OCI-LY1 (cell line): ENCODE data around the gene ADAMTSL2.

Source experiments
- H2AFZ ChIP-seq: fragments of 200-600 bp; sonication (generic), shearing (Covaris generic); 2 replicates; pipeline ENCODE4 v1.6.0; 2014; ENCODE audit warnings: antibody characterized with exemption, mild to moderate bottlenecking, low read length
- H3F3A ChIP-seq: fragments of 200-600 bp; sonication (generic), shearing (Covaris generic); 2 replicates; pipeline ENCODE4 v1.6.0; 2014; ENCODE audit warnings: mild to moderate bottlenecking, antibody characterized with exemption, low read length, moderate library complexity; ENCODE audit not compliant: insufficient read depth
- H3K27ac ChIP-seq: fragments of 200-600 bp; sonication (generic); 2 replicates; pipeline ENCODE4 v1.5.1; 2014; ENCODE audit warnings: low read length, mixed run types, mild to moderate bottlenecking, low read depth; ENCODE audit not compliant: poor library complexity, severe bottlenecking
- H3K27me3 ChIP-seq: fragments of 200-600 bp; sonication (generic); 2 replicates; pipeline ENCODE4 v1.6.0; 2014; ENCODE audit warnings: antibody characterized with exemption, mild to moderate bottlenecking, low read length, moderate library complexity; ENCODE audit not compliant: insufficient read depth
- H3K36me3 ChIP-seq: fragments of 200-600 bp; sonication (generic); 2 replicates; pipeline ENCODE4 v1.6.1; 2014; ENCODE audit warnings: mild to moderate bottlenecking, antibody characterized with exemption, low read length, moderate library complexity, mixed read lengths; ENCODE audit not compliant: insufficient read depth
- H3K4me1 ChIP-seq: fragments of 200-600 bp; sonication (generic); 2 replicates; pipeline ENCODE4 v1.5.1; 2014; ENCODE audit warnings: mild to moderate bottlenecking, low read length, moderate library complexity; ENCODE audit not compliant: insufficient read depth, severe bottlenecking
- H3K4me2 ChIP-seq: fragments of 200-600 bp; sonication (generic), shearing (Covaris generic); 2 replicates; pipeline ENCODE4 v1.6.1; 2014; ENCODE audit warnings: low read length
- H3K4me3 ChIP-seq: fragments of 200-600 bp; sonication (generic); 2 replicates; pipeline ENCODE4 v1.5.1; 2014; ENCODE audit warnings: low read length, low read depth, mild to moderate bottlenecking, mixed read lengths; ENCODE audit not compliant: poor library complexity, severe bottlenecking
- H3K79me2 ChIP-seq: fragments of 200-600 bp; shearing (Covaris generic); 2 replicates; pipeline ENCODE4 v1.6.1; 2016; ENCODE audit warnings: mixed run types, low read length, mixed read lengths; ENCODE audit not compliant: insufficient read depth
- H3K9ac ChIP-seq: fragments of 200-600 bp; sonication (generic), shearing (Covaris generic); 2 replicates; pipeline ENCODE4 v1.6.1; 2014; ENCODE audit warnings: mild to moderate bottlenecking, low read length, mixed read lengths
- H3K9me2 ChIP-seq: fragments of 200-600 bp; sonication (generic), shearing (Covaris generic); 2 replicates; pipeline ENCODE4 v1.6.1; 2014; ENCODE audit warnings: low read depth, mild to moderate bottlenecking, low read length, mixed read lengths
- H3K9me3 ChIP-seq: fragments of 200-600 bp; shearing (Covaris generic); 2 replicates; pipeline ENCODE4 v1.6.1; 2014; ENCODE audit warnings: low read length, mixed read lengths
- H4K20me1 ChIP-seq: fragments of 200-600 bp; sonication (generic), shearing (Covaris generic); 2 replicates; pipeline ENCODE4 v1.6.0; 2016; ENCODE audit warnings: mild to moderate bottlenecking, low read length; ENCODE audit not compliant: insufficient read depth
- CTCF ChIP-seq: fragments of 200-600 bp; sonication (generic), shearing (Covaris generic); IDR thresholded peaks from 2 replicates; pipeline ENCODE4 v1.5.1; 2017; ENCODE audit warnings: mild to moderate bottlenecking, antibody characterized with exemption, low read length, moderate library complexity, mixed read lengths
- EZH2 ChIP-seq: fragments of 200-600 bp; sonication (generic), shearing (Covaris generic); IDR thresholded peaks from 2 replicates; pipeline ENCODE4 v1.8.0; 2017; ENCODE audit warnings: borderline replicate concordance, mixed run types, mild to moderate bottlenecking, antibody characterized with exemption, low read length, moderate library complexity, mixed read lengths

Gene ADAMTSL2

GRCh38 chr9:133599470-133600173 lies 65.1 kb downstream of the ADAMTSL2 start:
- no peak for TF ChIP-seq EZH2
- TF ChIP-seq CTCF: no peak
- Histone ChIP-seq H3K36me3 (no peaks in the 10 kb centered on the region), H3K27me3 (no peaks in the 10 kb centered on the region; the same call in 1 of the 2 replicates)

GRCh38 chr9:133600739-133601138 lies 66.2 kb downstream of the ADAMTSL2 start:
- no peak overlapping the region for H2AFZ ChIP-seq
- no peaks in the 10 kb centered on the region; the same call in 1 of the 2 replicates for H3K27me3 ChIP-seq
- no peak overlapping the region for H3K27ac ChIP-seq
- no peaks in the 10 kb centered on the region for H4K20me1 ChIP-seq
- H3K4me2 ChIP-seq: no peak overlapping the region
- no peak overlapping the region for H3K4me3 ChIP-seq
- H3K79me2 ChIP-seq: no peaks in the 10 kb centered on the region
- no peaks in the 10 kb centered on the region for H3K9me2 ChIP-seq
- no peak for TF ChIP-seq CTCF
- TF ChIP-seq EZH2: no peak
- H3K4me1 ChIP-seq: no peaks in the 10 kb centered on the region
- H3K9me3 ChIP-seq: peaks cover 11% of the 10 kb centered on the region
- H3K36me3 ChIP-seq: no peaks in the 10 kb centered on the region
- H3F3A ChIP-seq: no peaks in the 10 kb centered on the region
- H3K9ac ChIP-seq: no peak overlapping the region

More at GRCh38 chr9:133599470-133600173, 65.1 kb downstream of the ADAMTSL2 start:
- Histone ChIP-seq H2AFZ (no peak overlapping the region), H3K4me2 (no peak overlapping the region), H3F3A (no peaks in the 10 kb centered on the region), H3K9me3 (peaks cover 11% of the 10 kb centered on the region), H3K27ac (no peak overlapping the region), H4K20me1 (no peaks in the 10 kb centered on the region), H3K4me1 (no peaks in the 10 kb centered on the region), H3K9ac (no peak overlapping the region), H3K4me3 (no peak overlapping the region), H3K9me2 (no peaks in the 10 kb centered on the region), H3K79me2 (no peaks in the 10 kb centered on the region)

GRCh38 chr9:133601746-133602145 lies 67.2 kb downstream of the ADAMTSL2 start:
- no peaks in the 10 kb centered on the region for H3K9me2 ChIP-seq
- H3K4me1 ChIP-seq: no peaks in the 10 kb centered on the region
- H3K9ac ChIP-seq: no peak overlapping the region
- H4K20me1 ChIP-seq: no peaks in the 10 kb centered on the region
- H3K9me3 ChIP-seq: peaks cover 11% of the 10 kb centered on the region
- H3F3A ChIP-seq: no peaks in the 10 kb centered on the region
- TF ChIP-seq EZH2 (no peak), CTCF (no peak)
- H3K79me2 ChIP-seq: no peaks in the 10 kb centered on the region
- no peaks in the 10 kb centered on the region; the same call in 1 of the 2 replicates for H3K27me3 ChIP-seq
- H3K4me3 ChIP-seq: no peak overlapping the region
- no peak overlapping the region for H3K27ac ChIP-seq
- H3K4me2 ChIP-seq: no peak overlapping the region
- no peak overlapping the region for H2AFZ ChIP-seq
- H3K36me3 ChIP-seq: no peaks in the 10 kb centered on the region
